ENCODE results near the gene ALKBH1. TPM values are rescaled to one million over a fixed set of nuclear protein-coding genes. Genes with fewer than 3 reads are reported as not detected.

ALKBH1 gene
- total and polyA plus RNA-seq, 2 donors (not counting 1 experiment from before 2014, with no cell fraction given) = 8.8 to 21.8 TPM

- CTCF ChIA-PET = interaction anchor here (0.7 kb wide), 1 partner anchor 14 kb away, joined by 5 read pairs; no protein-coding TSS in a partner anchor
These were observed 9.9 kb upstream of the ALKBH1 start for GRCh38 chr14:77717608-77718305.

More at GRCh38 chr14:77717608-77718305, 9.9 kb upstream of the ALKBH1 start:
- no peak overlapping the region for H3K4me3 Mint-ChIP-seq
- H3K27ac Mint-ChIP-seq = no peak overlapping the region
- Histone ChIP-seq H3K4me3 (ENCODE audit: control extremely low read depth in 1 of 5, extremely low read depth in 1 of 5, insufficient read depth in 1 of 5, low read depth in 2 of 5, low read length in 4 of 5) (no peak overlapping the region), H3K27ac (ENCODE audit: low read length in 2 of 2) (no peak overlapping the region), H3K36me3 (replicated peaks in 1 of 2; ENCODE audit: control extremely low read depth in 1 of 2, control insufficient read depth in 1 of 2, extremely low read depth in 1 of 2, insufficient read depth in 2 of 2, low read length in 1 of 2) (peaks cover 19 to 67% of the 10 kb centered on the region in 2 experiments), H3K9ac (ENCODE audit: low read length) (no peak overlapping the region), H3K79me2 (ENCODE audit: control insufficient read depth, insufficient read depth, low read length) (peaks cover 12% of the 10 kb centered on the region), H2AFZ (ENCODE audit: insufficient read depth, low read depth, low read length, poor library complexity, severe bottlenecking) (no peak overlapping the region), H3K9me3 (ENCODE audit: control extremely low read depth in 1 of 3, control insufficient read depth in 2 of 3, insufficient read depth in 1 of 3, low read length in 2 of 3) (no peaks in the 10 kb centered on the region), H3K4me1 (ENCODE audit: control insufficient read depth in 2 of 2, insufficient read depth in 2 of 2, low read length in 2 of 2) (no peaks in the 10 kb centered on the region), H3K4me2 (replicated peaks; ENCODE audit: low read depth, low read length, poor library complexity, severe bottlenecking) (no peak overlapping the region), H4K20me1 (ENCODE audit: control insufficient read depth, insufficient read depth, low read length, poor library complexity, severe bottlenecking) (peaks cover 9% of the 10 kb centered on the region), H3K27me3 (replicated peaks in 1 of 4; ENCODE audit: control extremely low read depth in 1 of 4, control insufficient read depth in 3 of 4, insufficient read depth in 4 of 4, low read length in 3 of 4) (no peaks in the 10 kb centered on the region)
- TF ChIP-seq CTCF (IDR thresholded peaks at IDR 0.05) (no peak), EZH2 (IDR thresholded peaks at IDR 0.05; ENCODE audit: borderline replicate concordance, insufficient read depth, low read depth, low read length, poor library complexity, severe bottlenecking) (no peak)
- ATAC-seq (ENCODE audit: low read depth) = no peak
- intact Hi-C loops (cut with micrococcal nuclease) = no loop called here
- POLR2A ChIA-PET = no interaction called here
- WGBS (ENCODE audit: insufficient coverage) = 80% methylated on average over 1 of the region's 5 CpGs
- no peaks in the 10 kb centered on the region for H3K4me1 Mint-ChIP-seq
- H3K9me3 Mint-ChIP-seq (ENCODE audit: insufficient read depth) = no peaks in the 10 kb centered on the region
- no peak for DNase-seq
- no peaks in the 10 kb centered on the region for H3K27me3 Mint-ChIP-seq
